Kidney (tissue), 14 donors: ENCODE results near the gene EMC6. TPM values are rescaled to one million over a fixed set of nuclear protein-coding genes. Genes with fewer than 3 reads are reported as not detected.
A peak's percentile ranks its signal among the peaks of the same experiment; 100 is the strongest.

Experiments used
- DNase-seq, 5 donors: peaks; one replicate each; pipeline ENCODE4 v3.0.0-alpha.2; 2013 to 2020
- FAIRE-seq: peaks from 2 replicates; lab custom pipeline; 2012; peaks lifted over from hg19 to GRCh38; lab: Jason Lieb, UNC
- H3K27ac ChIP-seq, 2 donors: one replicate each; pipeline ENCODE4 v1.7.0; 2013; ENCODE audit warnings: low read depth in 2 of 2, low read length in 2 of 2, inconsistent platforms in 1 of 2
- H3K27me3 ChIP-seq: one replicate; pipeline ENCODE4 v1.7.1; 2013; ENCODE audit warnings: low read length, inconsistent platforms; ENCODE audit not compliant: control insufficient read depth, insufficient read depth
- H3K36me3 ChIP-seq, 3 donors: one replicate each; pipeline versions ENCODE4 v1.7.0 to v1.7.1; 2013; ENCODE audit warnings: low read length in 3 of 3, control low read depth in 1 of 3, inconsistent platforms in 1 of 3; ENCODE audit not compliant: insufficient read depth in 3 of 3, control insufficient read depth in 2 of 3
- H3K4me1 ChIP-seq, 3 donors: one replicate each; pipeline versions ENCODE4 v1.7.0 to v1.7.1; 2013; ENCODE audit warnings: low read length in 3 of 3, inconsistent platforms in 1 of 3, low read depth in 1 of 3; ENCODE audit not compliant: control insufficient read depth in 2 of 3, insufficient read depth in 2 of 3
- H3K4me3 ChIP-seq, 3 donors: one replicate each; pipeline versions ENCODE4 v1.7.0 to v1.8.1; 2013; ENCODE audit warnings: low read length in 3 of 3, control low read depth in 1 of 3, inconsistent platforms in 1 of 3
- H3K9ac ChIP-seq, 3 donors: one replicate each; pipeline versions ENCODE4 v1.7.0 to v1.7.1; 2013; ENCODE audit warnings: low read length in 3 of 3, control low read depth in 1 of 3, inconsistent platforms in 1 of 3
- H3K9me3 ChIP-seq, 3 donors: one replicate each; pipeline versions ENCODE4 v1.7.0 to v1.7.1; 2013; ENCODE audit warnings: low read length in 3 of 3, control low read depth in 1 of 3, inconsistent platforms in 1 of 3; ENCODE audit not compliant: control insufficient read depth in 2 of 3, insufficient read depth in 1 of 3
- CTCF ChIP-seq: IDR thresholded peaks from 3 replicates; pipeline ENCODE4 v1.5.1; 2012; ENCODE audit warnings: mild to moderate bottlenecking, moderate library complexity, borderline replicate concordance; ENCODE audit not compliant: insufficient read depth; ENCODE audit errors: extremely low read depth
- intact Hi-C: fragments of 100-400 bp; cut with DNase I; formaldehyde crosslinking; loops from one replicate; pipeline ENCODE4 v1.11.1; 2022
- polyA plus RNA-seq: library from polyadenylated mRNA; stranded (reverse); fragments of 350-450 nt; fragmentation: Illumina TruSeq; extraction: RNeasy Lipid Tissue Mini Kit (QIAGEN cat#74804); gene quantifications from one replicate; pipeline ENCODE4 v1.2.3, GENCODE V29; 2014; ENCODE audit warnings: low read depth, low replicate concordance; ENCODE audit not compliant: insufficient read depth
- total RNA-seq: library from RNA; stranded (reverse); fragmentation: NEBNext Ultra II Directional; extraction: Animal tissue kit (Norgen Biotek cat#: 25700); gene quantifications from one replicate; pipeline ENCODE4 v1.2.1, GENCODE V29; 2021
- donor health status: control.
- donor health status: control.
- donor health status: control.
- donor health status: control.
- donor health status: control.
- donor health status: DM: yes; HTN: yes; CAD: no.
- donor health status: Normal renal cell carcinoma (clear cell type).

Gene EMC6
- total and polyA plus RNA-seq, 2 donors from 2014 or later: 25.6 to 77.1 TPM

GRCh38 chr17:3657588-3657869 lies 11.1 kb upstream of the EMC6 start:
- no peak overlapping the region for H3K9ac ChIP-seq
- H3K27me3 ChIP-seq: no peaks in the 10 kb centered on the region
- no peaks in the 10 kb centered on the region for H3K9me3 ChIP-seq
- no peak overlapping the region for H3K4me3 ChIP-seq
- no peak overlapping the region for H3K27ac ChIP-seq
- no peak for FAIRE-seq
- no peak for TF ChIP-seq CTCF
- peaks cover 0 to 12% (median 9%) of the 10 kb centered on the region in 3 donors for H3K4me1 ChIP-seq
- intact Hi-C loops: no loop called here
- no peak for DNase-seq
- H3K36me3 ChIP-seq: peaks cover 0 to 3% (median 0%) of the 10 kb centered on the region in 3 donors

GRCh38 chr17:3657874-3658783 lies 10.5 kb upstream of the EMC6 start:
- DNase-seq (no peak), FAIRE-seq (no peak)
- no peak overlapping the region for H3K9ac ChIP-seq
- peaks cover 0 to 3% (median 0%) of the 10 kb centered on the region in 3 donors for H3K36me3 ChIP-seq
- H3K4me3 ChIP-seq: no peak overlapping the region
- TF ChIP-seq CTCF: no peak
- peaks cover 0 to 12% (median 9%) of the 10 kb centered on the region in 3 donors for H3K4me1 ChIP-seq
- no peak overlapping the region for H3K27ac ChIP-seq
- intact Hi-C loops: no loop called here
- no peaks in the 10 kb centered on the region for H3K27me3 ChIP-seq
- H3K9me3 ChIP-seq: no peaks in the 10 kb centered on the region

GRCh38 chr17:3658784-3659449 lies 9.7 kb upstream of the EMC6 start:
- Histone ChIP-seq H3K4me3 (no peak overlapping the region), H3K27ac (peak overlapping the region in 1 of 2 donors; percentile 54), H3K9me3 (no peaks in the 10 kb centered on the region), H3K9ac (no peak overlapping the region), H3K4me1 (peaks cover 0 to 12% (median 9%) of the 10 kb centered on the region in 3 donors), H3K36me3 (peaks cover 0 to 6% (median 0%) of the 10 kb centered on the region in 3 donors), H3K27me3 (no peaks in the 10 kb centered on the region)
- no peak for DNase-seq
- no peak for FAIRE-seq
- intact Hi-C loops: no loop called here
- TF ChIP-seq CTCF: no peak
